ENCODE measurements around the gene SP5.
"Not testable (repeated sequence)": the region's sequence is repeated elsewhere in the genome, so short reads cannot be mapped to it uniquely, and the experiment has no call there.

SP5 gene

GRCh38 chr2:170711196-170711773 lies 3.9 kb upstream of the SP5 start:
- DNase-seq (ENCODE audit: low read depth) = no peak

- no peak for DNase-seq (ENCODE audit: low read depth)
These were observed 3.1 kb upstream of the SP5 start for GRCh38 chr2:170711774-170712652.

DNA sequence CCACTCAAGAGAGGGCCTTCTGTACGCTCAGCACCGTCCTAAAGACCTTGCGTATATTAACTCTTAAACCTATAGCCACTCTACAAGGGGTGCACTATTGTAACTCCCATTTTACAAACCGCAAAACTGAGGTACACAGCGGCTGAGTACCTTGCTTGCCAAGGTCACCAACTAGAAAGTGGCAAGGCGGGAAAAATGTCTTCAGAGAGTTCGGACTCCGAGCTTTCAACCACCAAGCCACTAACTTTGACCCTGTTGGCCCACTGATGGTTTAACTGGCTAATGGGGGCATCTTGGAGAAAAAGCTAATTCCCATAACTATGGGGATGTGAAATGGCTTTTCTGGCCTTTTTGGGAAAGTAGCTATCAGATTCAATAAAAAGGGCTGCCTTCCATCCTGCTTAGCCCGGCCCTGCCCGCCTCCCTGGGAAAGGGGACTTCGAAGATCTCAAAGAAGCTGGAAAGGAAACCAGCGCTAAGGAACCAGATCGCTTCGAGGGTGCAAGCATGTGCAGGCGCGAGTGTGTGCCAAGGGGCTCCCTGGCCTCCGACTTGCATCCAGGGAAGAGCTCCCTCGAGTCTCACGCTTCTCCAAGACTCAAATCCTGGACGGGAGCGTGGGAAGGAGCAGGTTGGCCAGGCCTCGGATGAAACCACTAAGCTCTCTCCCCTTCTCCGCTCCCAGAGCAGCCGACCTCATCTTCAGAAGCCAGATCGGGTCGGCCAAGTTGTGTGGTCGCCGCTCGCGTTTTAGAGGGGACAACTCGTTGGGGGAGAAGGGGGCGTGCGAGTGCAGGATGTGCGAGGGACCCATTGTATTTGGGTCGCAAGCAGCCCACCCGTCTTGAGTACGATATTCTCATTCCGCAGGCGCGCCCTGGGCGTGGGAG lies 2.2 kb upstream of the SP5 start:
- no peak for DNase-seq (ENCODE audit: low read depth)

- no peak for DNase-seq (ENCODE audit: low read depth)
These were observed 1.4 kb upstream of the SP5 start for GRCh38 chr2:170713543-170714380.

- no peak for DNase-seq (ENCODE audit: low read depth)
These were observed 616 bp upstream of the SP5 start for GRCh38 chr2:170714381-170715061.

DNA sequence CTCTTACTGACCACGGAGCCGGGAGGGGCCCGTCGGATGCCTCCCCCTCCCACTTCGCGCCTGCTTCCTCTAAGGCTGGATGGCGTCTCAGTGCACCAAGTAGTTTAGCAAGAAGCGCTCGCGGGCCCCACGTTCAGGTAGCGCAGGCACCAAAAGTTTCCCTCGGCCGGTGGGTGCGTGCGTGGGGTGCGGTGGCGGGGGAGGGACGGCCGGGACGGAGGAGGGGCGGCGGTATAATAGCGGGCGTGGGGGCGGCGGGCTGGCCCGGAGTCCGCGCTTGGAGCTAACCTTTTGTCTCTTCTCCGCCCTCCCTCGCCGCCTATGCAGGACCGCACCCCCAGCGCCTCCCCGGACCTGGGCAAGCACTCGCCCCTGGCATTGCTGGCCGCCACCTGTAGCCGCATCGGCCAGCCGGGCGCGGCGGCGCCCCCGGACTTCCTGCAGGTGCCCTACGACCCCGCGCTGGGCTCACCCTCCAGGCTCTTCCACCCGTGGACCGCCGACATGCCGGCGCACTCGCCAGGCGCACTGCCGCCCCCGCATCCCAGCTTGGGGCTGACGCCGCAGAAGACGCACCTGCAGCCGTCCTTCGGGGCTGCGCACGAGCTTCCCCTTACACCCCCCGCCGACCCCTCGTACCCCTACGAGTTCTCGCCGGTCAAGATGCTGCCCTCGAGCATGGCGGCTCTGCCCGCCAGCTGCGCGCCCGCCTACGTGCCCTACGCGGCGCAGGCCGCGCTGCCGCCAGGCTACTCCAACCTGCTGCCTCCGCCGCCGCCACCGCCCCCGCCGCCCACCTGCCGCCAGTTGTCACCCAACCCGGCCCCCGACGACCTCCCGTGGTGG lies 1.0 kb downstream of the SP5 start:
- DNase-seq (ENCODE audit: low read depth) = no peak

GRCh38 chr2:170716851-170717598 lies 1.9 kb downstream of the SP5 start:
- DNase-seq (ENCODE audit: low read depth) = no peak

- no peak for DNase-seq (ENCODE audit: low read depth)
These were observed 2.4 kb downstream of the SP5 start for GRCh38 chr2:170717599-170717963.

- DNase-seq (ENCODE audit: low read depth) = no peak
These were observed 3.0 kb downstream of the SP5 start for GRCh38 chr2:170717991-170718589.

GRCh38 chr2:170719810-170720209 lies 4.7 kb downstream of the SP5 start:
- DNase-seq (ENCODE audit: low read depth) = no peak

GRCh38 chr2:170721678-170722077 lies 6.5 kb downstream of the SP5 start:
- DNase-seq (ENCODE audit: low read depth) = no peak

- DNase-seq (ENCODE audit: low read depth) = no peak
These were observed 7.2 kb downstream of the SP5 start for GRCh38 chr2:170722301-170722700.

- no peak for DNase-seq (ENCODE audit: low read depth)
These were observed 8.4 kb downstream of the SP5 start for GRCh38 chr2:170723446-170723958.

- no peak for DNase-seq (ENCODE audit: low read depth)
These were observed 18.9 kb downstream of the SP5 start for GRCh38 chr2:170733798-170734600.

DNA sequence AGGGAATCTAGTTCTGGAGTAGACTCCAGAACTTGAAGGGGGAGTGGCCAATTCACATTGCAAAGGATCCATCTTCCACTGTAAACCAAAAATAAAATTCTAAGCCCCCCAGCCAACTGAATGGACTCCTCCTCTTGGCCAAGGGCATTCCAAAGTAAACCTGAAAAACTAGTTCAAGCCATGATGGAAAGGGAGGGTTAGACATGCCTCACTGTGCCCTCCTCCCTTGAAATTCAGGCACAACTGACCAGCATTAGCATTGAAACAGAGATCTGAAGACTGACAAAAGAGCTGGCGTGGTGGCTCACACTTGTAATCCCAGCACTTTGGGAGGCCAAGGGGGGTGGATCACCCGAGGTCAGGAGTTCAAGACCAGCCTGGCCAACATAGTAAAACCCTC lies 19.5 kb downstream of the SP5 start:
- not testable (repeated sequence) for DNase-seq (ENCODE audit: low read depth)

DNA sequence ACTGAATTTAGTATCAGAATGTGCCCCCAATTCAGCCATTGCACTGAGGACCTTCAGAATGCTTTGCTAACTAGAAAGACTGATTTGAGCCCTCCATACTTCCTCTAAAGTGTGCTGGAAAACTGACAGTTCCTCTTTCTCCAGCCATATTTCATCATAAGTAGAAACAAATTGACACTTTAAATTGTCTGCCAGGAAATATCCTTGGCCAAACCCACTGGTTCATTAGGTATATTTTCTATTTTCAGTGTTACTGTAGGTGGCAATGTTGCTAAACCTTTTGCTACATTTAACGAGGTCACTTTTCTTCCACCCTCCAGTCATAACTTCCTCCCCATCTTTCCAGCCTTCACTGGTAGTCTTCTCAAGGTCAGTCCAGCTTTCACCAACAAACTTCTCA lies 21.5 kb downstream of the SP5 start:
- no peak for DNase-seq (ENCODE audit: low read depth)

DNA sequence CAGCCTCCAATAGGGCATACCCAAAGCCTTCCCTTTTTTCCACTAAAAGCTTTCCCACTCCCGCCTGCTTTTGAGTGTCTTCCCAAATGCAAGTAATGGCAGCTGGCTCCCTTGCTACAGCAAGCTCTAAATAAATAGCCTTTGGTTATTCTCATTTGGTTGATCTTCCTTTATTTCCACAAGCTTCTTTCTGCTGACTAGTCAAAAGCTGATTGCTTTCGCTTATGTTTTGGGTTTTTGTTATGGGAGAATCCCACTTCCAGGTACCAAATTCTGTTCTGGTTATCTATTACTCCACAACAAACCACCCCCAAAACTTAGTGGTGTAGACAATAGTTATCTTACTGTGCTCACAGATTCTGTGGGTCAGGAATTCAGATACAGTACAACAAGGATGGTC lies 22.3 kb downstream of the SP5 start:
- no peak for DNase-seq (ENCODE audit: low read depth)

- no peak for DNase-seq (ENCODE audit: low read depth)
These were observed 22.7 kb downstream of the SP5 start for GRCh38 chr2:170737821-170738220.
